HCT116 (cell line): Measurements from ENCODE around the gene RSRC1. TPM values are rescaled to one million over a fixed set of nuclear protein-coding genes. Genes with fewer than 3 reads are reported as not detected.

Experiments
- ATAC-seq: fragments of 200-7000 bp; cut with Tn5 transposase; 2 replicates; pipeline ENCODE4 v1.9.1; 2020; ENCODE audit warnings: mild to moderate bottlenecking, moderate library complexity
- BruUV-seq: library from RNA; stranded (reverse); fragments of 400-500 nt; replicated peaks from 2 replicates; lab custom pipeline; 2021; lab: Mats Ljungman, UMichigan
- CTCF ChIA-PET: fragments of 300-600 bp; sonication (Branson Sonifier 250); formaldehyde crosslinking; loops from one replicate; lab custom pipeline; 2021; ENCODE audit warnings: antibody characterized with exemption; lab: Charles Lee
- POLR2A ChIA-PET: fragments of 300-600, 350-600 bp; sonication (Branson Sonifier 250); formaldehyde crosslinking; loops from one replicate; lab custom pipeline; 2021; ENCODE audit warnings: antibody characterized with exemption; lab: Charles Lee
- RAD21 ChIA-PET, 2 experiments: fragments of 300-600 bp; sonication (Branson Sonifier 250); formaldehyde crosslinking; loops; one replicate each; lab custom pipeline; 2023; ENCODE audit warnings: low total read pairs in 2 of 2; ENCODE audit not compliant: uncharacterized antibody in 2 of 2, unreplicated experiment in 2 of 2, low non-redundant PET in 1 of 2; lab: Charles Lee
- DNase-seq: peaks from one replicate; pipeline ENCODE4 v3.0.0-alpha.2; 2010; ENCODE audit warnings: low read depth, low spot score
- H2AFZ ChIP-seq: fragments of 200-600 bp; shearing (Covaris generic), sonication (generic); 2 replicates; pipeline ENCODE4 v1.6.1; 2017; ENCODE audit warnings: low read depth, mixed run types, mixed read lengths, antibody characterized with exemption, low read length; ENCODE audit not compliant: poor library complexity, severe bottlenecking
- H3K27ac ChIP-seq: 2 replicates; pipeline ENCODE4 v1.5.1; 2012; ENCODE audit warnings: low read depth, low read length
- H3K27me3 ChIP-seq: fragments of 200-600 bp; sonication (generic); 2 replicates; pipeline ENCODE4 v1.6.1; 2016; ENCODE audit warnings: mixed run types, low read length, mixed read lengths; ENCODE audit not compliant: insufficient read depth
- H3K36me3 ChIP-seq, 2 experiments: fragments of 200-500 bp in 1 of 2; fragments of 200-600 bp in 1 of 2; sonication (Bioruptor generic) in 1 of 2; sonication (generic) in 1 of 2; 2 replicates each; pipeline versions ENCODE4 v1.5.1 to v1.6.1; 2014 to 2016; ENCODE audit warnings: low read length in 2 of 2, inconsistent platforms in 1 of 2, mixed read lengths in 1 of 2, mixed run types in 1 of 2; ENCODE audit not compliant: insufficient read depth in 2 of 2, control insufficient read depth in 1 of 2
- H3K4me1 ChIP-seq, 2 experiments: fragments of 200-600 bp in 1 of 2; sonication (generic) in 1 of 2; 2 replicates each; pipeline versions ENCODE4 v1.5.1 to v1.6.1; 2012 to 2017; ENCODE audit warnings: low read length in 2 of 2, inconsistent platforms in 1 of 2, mild to moderate bottlenecking in 1 of 2, mixed read lengths in 1 of 2, mixed run types in 1 of 2, moderate library complexity in 1 of 2; ENCODE audit not compliant: insufficient read depth in 2 of 2, control insufficient read depth in 1 of 2
- H3K4me2 ChIP-seq: fragments of 200-600 bp; sonication (generic); 2 replicates; pipeline ENCODE4 v1.6.1; 2017; ENCODE audit warnings: mixed run types, low read length, mixed read lengths
- H3K4me3 ChIP-seq, 2 experiments: fragments of 200-600 bp in 1 of 2; sonication (generic) in 1 of 2; replicated peaks in 1 of 2; 2 replicates each; pipeline ENCODE4 v1.5.1; 2011 to 2016; ENCODE audit warnings: low read length in 2 of 2, control low read depth in 1 of 2, low read depth in 1 of 2, mild to moderate bottlenecking in 1 of 2, mixed read lengths in 1 of 2, mixed run types in 1 of 2
- H3K79me2 ChIP-seq: fragments of 200-600 bp; sonication (generic); 2 replicates; pipeline ENCODE4 v1.6.1; 2017; ENCODE audit warnings: mild to moderate bottlenecking, mixed run types, low read length, moderate library complexity, mixed read lengths; ENCODE audit not compliant: insufficient read depth
- H3K9ac ChIP-seq: fragments of 200-600 bp; sonication (generic); 2 replicates; pipeline ENCODE4 v1.6.1; 2016; ENCODE audit warnings: low read length, mixed read lengths
- H3K9me2 ChIP-seq: fragments of 200-600 bp; sonication (generic), shearing (Covaris generic); 2 replicates; pipeline ENCODE4 v1.6.1; 2017; ENCODE audit warnings: mixed run types, mild to moderate bottlenecking, moderate library complexity; ENCODE audit not compliant: insufficient read depth
- H3K9me3 ChIP-seq, 2 experiments: fragments of 200-500 bp in 1 of 2; fragments of 200-600 bp in 1 of 2; sonication (Bioruptor generic) in 1 of 2; sonication (generic) in 1 of 2; 2 replicates each; pipeline ENCODE4 v1.6.1; 2014 to 2017; ENCODE audit warnings: low read length in 2 of 2, mixed read lengths in 2 of 2, inconsistent platforms in 1 of 2, low read depth in 1 of 2, mild to moderate bottlenecking in 1 of 2, mixed run types in 1 of 2, moderate library complexity in 1 of 2; ENCODE audit not compliant: control insufficient read depth in 1 of 2, insufficient read depth in 1 of 2
- H4K20me1 ChIP-seq: fragments of 200-600 bp; sonication (generic), shearing (Covaris generic); 2 replicates; pipeline ENCODE4 v1.6.1; 2017; ENCODE audit warnings: mixed run types, mild to moderate bottlenecking, moderate library complexity; ENCODE audit not compliant: insufficient read depth
- ATF3 ChIP-seq: IDR thresholded peaks from 2 replicates; pipeline ENCODE4 v1.6.1; 2012
- CEBPB ChIP-seq: IDR thresholded peaks from 2 replicates; pipeline ENCODE4 v1.6.1; 2012; ENCODE audit warnings: low read depth
- CTCF ChIP-seq, 3 experiments: fragments of 200-600 bp in 1 of 3; sonication (generic) in 1 of 3; IDR thresholded peaks in 2 of 3; conservative IDR thresholded peaks in 1 of 3; 2 replicates each; pipeline ENCODE4 v1.5.1; 2012 to 2017; ENCODE audit warnings: low read depth in 2 of 3, low read length in 2 of 3, antibody characterized with exemption in 1 of 3, borderline replicate concordance in 1 of 3, control low read depth in 1 of 3, mild to moderate bottlenecking in 1 of 3, mixed read lengths in 1 of 3, mixed run types in 1 of 3, moderate library complexity in 1 of 3; ENCODE audit not compliant: insufficient read depth in 1 of 3
- EGR1 ChIP-seq: IDR thresholded peaks from 2 replicates; pipeline ENCODE4 v1.6.1; 2012; ENCODE audit warnings: low read depth
- ELF1 ChIP-seq: IDR thresholded peaks from 2 replicates; pipeline ENCODE4 v1.6.1; 2012; ENCODE audit warnings: low read depth, borderline replicate concordance
- EZH2 ChIP-seq: fragments of 200-600 bp; sonication (generic); IDR thresholded peaks from 2 replicates; pipeline ENCODE4 v1.6.1; 2017; ENCODE audit warnings: antibody characterized with exemption, mixed run types
- EZH2phosphoT487 ChIP-seq: fragments of 200-600 bp; IDR thresholded peaks from 2 replicates; pipeline ENCODE4 v1.6.1; 2018; ENCODE audit warnings: antibody characterized with exemption, borderline replicate concordance
- FOSL1 ChIP-seq: IDR thresholded peaks from 2 replicates; pipeline ENCODE4 v1.6.1; 2012; ENCODE audit warnings: low read depth
- JUND ChIP-seq: IDR thresholded peaks from 2 replicates; pipeline ENCODE4 v1.6.1; 2012
- MAX ChIP-seq: IDR thresholded peaks from 2 replicates; pipeline ENCODE4 v1.6.1; 2012
- POLR2A ChIP-seq: IDR thresholded peaks from 2 replicates; pipeline ENCODE4 v1.7.0; 2011; ENCODE audit warnings: borderline replicate concordance; ENCODE audit not compliant: insufficient read depth, insufficient read length; ENCODE audit errors: extremely low read depth
- POLR2AphosphoS5 ChIP-seq: IDR thresholded peaks from 2 replicates; pipeline ENCODE4 v1.6.1; 2011; ENCODE audit warnings: mild to moderate bottlenecking, low read depth, low read length, moderate library complexity
- RAD21 ChIP-seq: IDR thresholded peaks from 2 replicates; pipeline ENCODE4 v1.6.1; 2012; ENCODE audit warnings: low read depth, mild to moderate bottlenecking
- SIN3A ChIP-seq: IDR thresholded peaks from 2 replicates; pipeline ENCODE4 v1.6.1; 2012; ENCODE audit warnings: low read depth
- SP1 ChIP-seq: IDR thresholded peaks from 2 replicates; pipeline ENCODE4 v1.6.1; 2012; ENCODE audit warnings: low read depth
- SRF ChIP-seq: IDR thresholded peaks from 2 replicates; pipeline ENCODE4 v1.6.1; 2012; ENCODE audit warnings: low read depth
- YY1 ChIP-seq: IDR thresholded peaks from 2 replicates; pipeline ENCODE4 v1.6.1; 2011; ENCODE audit warnings: low read length, low read depth, moderate library complexity, mild to moderate bottlenecking; ENCODE audit not compliant: insufficient replicate concordance; ENCODE audit errors: extremely low read depth
- ZBTB33 ChIP-seq: IDR thresholded peaks from 2 replicates; pipeline ENCODE4 v1.6.1; 2011; ENCODE audit warnings: mild to moderate bottlenecking, low read length, moderate library complexity; ENCODE audit not compliant: insufficient replicate concordance; ENCODE audit errors: extremely low read depth
- ZFX ChIP-seq: fragments of 450-650 bp; IDR thresholded peaks from 2 replicates; pipeline ENCODE4 v1.6.1; 2017
- ZNF274 ChIP-seq: fragments of 200-500 bp; sonication (Bioruptor generic); IDR thresholded peaks from 2 replicates; pipeline ENCODE4 v1.6.1; 2014; ENCODE audit warnings: mild to moderate bottlenecking, low read depth, low read length, inconsistent platforms
- intact Hi-C: fragments of 100-400 bp; cut with micrococcal nuclease; formaldehyde crosslinking; loops from 2 replicates; pipeline ENCODE4 v1.10.0; 2022
- total RNA-seq: library from RNA; stranded (reverse); gene quantifications from one replicate; pipeline ENCODE4 v1.2.1, GENCODE V29; 2021; ENCODE audit not compliant: unreplicated experiment

The RSRC1 gene
- total RNA-seq, 1 experiment from 2014 or later, result 37.1 TPM

- no peak for TF ChIP-seq EGR1
- no peak for TF ChIP-seq MAX
These were observed 337.5 kb downstream of the RSRC1 start (continued) for GRCh38 chr3:158447408-158447807.

- H2AFZ ChIP-seq, result no peak overlapping the region
- H3K36me3 ChIP-seq, result no peaks in the 10 kb centered on the region
- H3K9me2 ChIP-seq, result no peaks in the 10 kb centered on the region
- intact Hi-C loops, result no loop called here
- DNase-seq (no peak), ATAC-seq (no peak)
- ChIA-PET RAD21 (no interaction called here), POLR2A (no interaction called here), CTCF (no interaction called here)
- no peak overlapping the region for H3K4me3 ChIP-seq
- no peaks in the 10 kb centered on the region; the same call in 1 of the 2 replicates for H4K20me1 ChIP-seq
- no peak overlapping the region for H3K4me2 ChIP-seq
- no peaks in the 10 kb centered on the region for H3K9me3 ChIP-seq
- H3K9ac ChIP-seq, result no peak overlapping the region
- no peak overlapping the region for H3K27ac ChIP-seq
- H3K4me1 ChIP-seq, result 0 out of 4 replicates have a peak, but pooled peaks cover 0 to 3% of the 10 kb centered on the region in 2 experiments
- no peaks in the 10 kb centered on the region for H3K27me3 ChIP-seq
- no TSS peak for BruUV-seq
- H3K79me2 ChIP-seq, result no peaks in the 10 kb centered on the region
- TF ChIP-seq RAD21 (no peak), POLR2A (no peak), POLR2AphosphoS5 (no peak), ZBTB33 (no peak), EZH2 (no peak), ZFX (no peak), ATF3 (no peak), CTCF (IDR thresholded peaks at IDR 0.05 in 2 of 3, conservative IDR thresholded peaks at IDR 0.05 in 1 of 3; ENCODE audit: borderline replicate concordance in 1 of 3, insufficient read depth in 1 of 3, low read depth in 2 of 3, low read length in 2 of 3) (no peak), MAX (no peak), JUND (no peak), SP1 (no peak), ZNF274 (no peak), YY1 (no peak), FOSL1 (no peak), EZH2phosphoT487 (no peak), ELF1 (no peak), SIN3A (no peak), CEBPB (no peak), SRF (no peak)
These were observed 341.6 kb downstream of the RSRC1 start for GRCh38 chr3:158451405-158452055.
